Osteoblast (primary cell): ENCODE measurements around the gene CENPU. TPM values are rescaled to one million over a fixed set of nuclear protein-coding genes. Genes with fewer than 3 reads are reported as not detected.
"Not testable (repeated sequence)": the region's sequence is repeated elsewhere in the genome, so short reads cannot be mapped to it uniquely, and the experiment has no call there.

Source experiments
- DNase-seq: peaks from one replicate; pipeline ENCODE4 v3.0.0; 2011; ENCODE audit warnings: low spot score, mixed read lengths; ENCODE audit not compliant: insufficient read length; ENCODE audit errors: missing footprints
- H2AFZ ChIP-seq: 2 replicates; pipeline ENCODE4 v1.6.0; 2011; ENCODE audit warnings: mild to moderate bottlenecking, low read length
- H3K27ac ChIP-seq: 2 replicates; pipeline ENCODE4 v1.5.1; 2011; ENCODE audit warnings: mild to moderate bottlenecking, low read depth, low read length, moderate library complexity
- H3K27me3 ChIP-seq: 2 replicates; pipeline ENCODE4 v1.6.0; 2012; ENCODE audit warnings: mild to moderate bottlenecking, control low read depth, inconsistent platforms, low read length, moderate library complexity; ENCODE audit not compliant: insufficient read depth
- H3K36me3 ChIP-seq: 2 replicates; pipeline ENCODE4 v1.5.1; 2011; ENCODE audit warnings: mild to moderate bottlenecking, low read length, control low read depth, moderate library complexity; ENCODE audit not compliant: insufficient read depth
- H3K4me1 ChIP-seq: 2 replicates; pipeline ENCODE4 v1.5.1; 2011; ENCODE audit warnings: mild to moderate bottlenecking, low read length, control low read depth, moderate library complexity; ENCODE audit not compliant: insufficient read depth
- H3K4me2 ChIP-seq: 2 replicates; pipeline ENCODE4 v1.6.0; 2011; ENCODE audit warnings: mild to moderate bottlenecking, low read length; ENCODE audit not compliant: insufficient read depth
- H3K4me3 ChIP-seq: fragments of 200-600 bp; sonication (generic); 3 replicates; pipeline ENCODE4 v1.5.1; 2012; ENCODE audit warnings: mild to moderate bottlenecking, low read length, inconsistent platforms; ENCODE audit not compliant: insufficient read depth
- H3K79me2 ChIP-seq: 2 replicates; pipeline ENCODE4 v1.6.0; 2012; ENCODE audit warnings: mild to moderate bottlenecking, low read length, control low read depth, inconsistent platforms; ENCODE audit not compliant: insufficient read depth
- H3K9me3 ChIP-seq: 2 replicates; pipeline ENCODE4 v1.5.1; 2011; ENCODE audit warnings: low read depth, low read length, control low read depth
- H4K20me1 ChIP-seq: 2 replicates; pipeline ENCODE4 v1.6.0; 2012; ENCODE audit warnings: mild to moderate bottlenecking, low read length, control low read depth; ENCODE audit not compliant: insufficient read depth
- CTCF ChIP-seq: IDR thresholded peaks from 2 replicates; pipeline ENCODE4 v1.5.1; 2011; ENCODE audit warnings: mild to moderate bottlenecking, low read depth, low read length, moderate library complexity; ENCODE audit errors: extremely low read depth
- total RNA-seq: library from RNA; depleted of rRNA; stranded (reverse); fragments of >200 nt; gene quantifications from 2 replicates; pipeline ENCODE4 v1.2.3, GENCODE V29; 2012

Gene CENPU
- total RNA-seq, 1 donor, result 5.1 TPM

- no peaks in the 10 kb centered on the region for H4K20me1 ChIP-seq
- no peak overlapping the region for H3K4me3 ChIP-seq
- H3K27me3 ChIP-seq, result no peaks in the 10 kb centered on the region
- TF ChIP-seq CTCF, result no peak
- H3K4me2 ChIP-seq, result no peak overlapping the region
- peaks cover 2% of the 10 kb centered on the region for H3K4me1 ChIP-seq
- no peak overlapping the region for H3K27ac ChIP-seq
- no peak overlapping the region for H2AFZ ChIP-seq
- H3K79me2 ChIP-seq, result no peaks in the 10 kb centered on the region
- DNase-seq, result no peak
- H3K36me3 ChIP-seq, result no peaks in the 10 kb centered on the region
- H3K9me3 ChIP-seq, result no peaks in the 10 kb centered on the region
Observed at GRCh38 chr4:184740980-184741391, 7.1 kb upstream of the CENPU start.

- not testable (repeated sequence) for H3K79me2 ChIP-seq, H2AFZ ChIP-seq, H3K4me3 ChIP-seq, H3K4me2 ChIP-seq, DNase-seq, H3K36me3 ChIP-seq, H3K9me3 ChIP-seq, H4K20me1 ChIP-seq, H3K4me1 ChIP-seq, H3K27me3 ChIP-seq, H3K27ac ChIP-seq
Observed at GRCh38 chr4:184739575-184739974, 5.7 kb upstream of the CENPU start.

- peak overlapping the region; percentile 59 for H3K27ac ChIP-seq
- H3K36me3 ChIP-seq, result no peaks in the 10 kb centered on the region
- peaks cover 18% of the 10 kb centered on the region for H3K4me1 ChIP-seq
- H2AFZ ChIP-seq, result peak overlapping the region; percentile 98
- peaks cover 33% of the 10 kb centered on the region for H3K79me2 ChIP-seq
- TF ChIP-seq CTCF, result no peak
- H3K27me3 ChIP-seq, result no peaks in the 10 kb centered on the region
- peak overlapping the region; percentile 88 for H3K4me3 ChIP-seq
- no peaks in the 10 kb centered on the region for H4K20me1 ChIP-seq
- DNase-seq, result no peak
- H3K4me2 ChIP-seq, result peak overlapping the region; percentile 96
- H3K9me3 ChIP-seq, result no peaks in the 10 kb centered on the region
Observed at GRCh38 chr4:184734758-184735157, 862 bp upstream of the CENPU start.

GRCh38 chr4:184732126-184732525 is 1.8 kb downstream of the CENPU start:
- no peak for DNase-seq
- H3K4me3 ChIP-seq, result peak overlapping the region; percentile 88
- H3K4me2 ChIP-seq, result peak overlapping the region; percentile 98
- peaks cover 39% of the 10 kb centered on the region for H3K79me2 ChIP-seq
- H3K9me3 ChIP-seq, result no peaks in the 10 kb centered on the region
- no peak for TF ChIP-seq CTCF
- H3K27me3 ChIP-seq, result no peaks in the 10 kb centered on the region
- peak overlapping the region; percentile 36 for H3K27ac ChIP-seq
- no peaks in the 10 kb centered on the region for H3K36me3 ChIP-seq
- peaks cover 25% of the 10 kb centered on the region for H3K4me1 ChIP-seq
- H2AFZ ChIP-seq, result peak overlapping the region; percentile 96
- H4K20me1 ChIP-seq, result no peaks in the 10 kb centered on the region
